K562 (cell line): Measurements from ENCODE around the gene EPB41L4B. TPM values are rescaled to one million over a fixed set of nuclear protein-coding genes. Genes with fewer than 3 reads are reported as not detected.

Experiments used
- EWSR1 ChIP-seq: fragments of 450-650 bp; IDR thresholded peaks from 2 replicates; pipeline ENCODE4 v1.6.1; 2018; ENCODE audit warnings: borderline replicate concordance, mild to moderate bottlenecking, low read depth, moderate library complexity; ENCODE audit not compliant: partially characterized antibody
- NR2C2 ChIP-seq, 2 experiments: fragments of 200-800 bp in 1 of 2; sonication (Bioruptor generic) in 1 of 2; sonication (generic) in 1 of 2; formaldehyde crosslinking in 1 of 2; IDR thresholded peaks; 2 replicates each; pipeline versions ENCODE4 v1.6.1 to v1.8.0; 2016 to 2022; ENCODE audit warnings: mild to moderate bottlenecking in 1 of 2, missing compliant biosample characterization in 1 of 2, missing genetic modification characterization in 1 of 2, missing genetic modification reagents in 1 of 2
- polyA plus RNA-seq, 8 experiments: library from polyadenylated mRNA; depleted of rRNA in 4 of 8; stranded (reverse) in 5 of 8; unstranded in 3 of 8; fragments of >200 nt; fragmentation: Nextera tagmentation in 2 of 8; fragmentation: Illumina TruSeq in 1 of 8; extraction: Ambion mirVana in 2 of 8; extraction: Trizol in 1 of 8; gene quantifications; 2 replicates each; pipeline versions ENCODE4 v1.2.1 to v1.2.3, GENCODE V29; 2011 to 2014; ENCODE audit warnings: inconsistent platforms in 1 of 8, missing spikeins in 1 of 8
- total RNA-seq, 7 experiments: library from RNA; depleted of rRNA in 6 of 7; stranded (reverse); fragments of >200 nt in 6 of 7; fragmentation: Illumina TruSeq in 2 of 7; extraction: Trizol in 2 of 7; gene quantifications; 2 replicates each; pipeline versions ENCODE4 v1.2.1 to v1.2.3, GENCODE V29; 2011 to 2021; ENCODE audit warnings: low replicate concordance in 1 of 7
- TF ChIP-seq, protein P1 (sequence below): fragments of 450-650 bp; IDR thresholded peaks from 2 replicates; pipeline ENCODE4 v1.6.1; 2016; ENCODE audit warnings: mild to moderate bottlenecking, moderate library complexity
- TF ChIP-seq, protein P2 (sequence below): fragments of 250-450 bp; sonication (Bioruptor Pico); IDR thresholded peaks from 2 replicates; pipeline ENCODE4 v1.9.0; 2021; ENCODE audit warnings: mild to moderate bottlenecking, inconsistent platforms
- TF ChIP-seq, protein P3 (sequence below): fragments of 250-450 bp; sonication (Bioruptor Pico); IDR thresholded peaks from 2 replicates; pipeline ENCODE4 v1.9.0; 2021; ENCODE audit warnings: mild to moderate bottlenecking
- TF ChIP-seq, protein P4 (sequence below): fragments of 250-450 bp; sonication (Bioruptor Pico); IDR thresholded peaks from 2 replicates; pipeline ENCODE4 v1.8.0; 2022; ENCODE audit warnings: moderate library complexity, mild to moderate bottlenecking, inconsistent platforms
- TF ChIP-seq, protein P5 (sequence below): fragments of 250-450 bp; sonication (Bioruptor Pico); IDR thresholded peaks from 2 replicates; pipeline ENCODE4 v1.4.0; 2020; ENCODE audit warnings: mild to moderate bottlenecking

The EPB41L4B gene
- total and polyA plus RNA-seq, 9 of the 15 experiments (the other 6 are each of a cell fraction or from before 2014, with no cell fraction given): 0.09 to 0.38 (median 0.21) TPM

DNA sequence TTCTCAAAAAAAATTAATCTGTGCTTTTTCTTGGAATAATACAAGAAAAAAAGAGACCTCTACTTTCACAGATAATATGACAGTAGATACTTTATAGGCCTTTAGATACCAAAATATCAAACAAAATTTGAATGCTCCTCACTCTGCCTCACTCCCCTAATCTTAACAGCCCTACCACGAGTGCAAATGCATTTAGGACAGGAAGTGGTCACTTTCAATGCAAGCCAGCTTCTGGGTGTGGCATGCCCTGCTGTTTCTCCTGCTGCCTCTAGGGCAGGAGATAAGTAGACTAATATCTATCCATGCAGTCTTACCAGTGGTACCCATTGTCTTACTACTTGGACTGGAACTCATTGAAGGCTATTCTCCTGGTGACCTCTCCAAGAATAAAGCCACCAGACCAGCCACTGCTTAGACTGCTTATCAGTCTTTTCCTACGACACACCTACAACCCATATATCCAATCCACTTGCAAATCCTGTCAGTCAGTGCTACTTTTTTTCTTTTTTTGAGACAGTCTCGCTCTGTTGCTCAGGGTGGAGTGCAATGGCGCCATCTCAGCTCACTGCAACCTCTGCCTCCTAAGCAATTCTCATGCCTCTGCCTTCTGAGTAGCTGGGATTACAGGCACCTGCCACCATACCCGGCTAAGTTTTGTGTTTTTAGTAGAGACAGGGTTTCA is 176.8 kb downstream of the EPB41L4B start (continued):
- TF ChIP-seq, protein P1, sequence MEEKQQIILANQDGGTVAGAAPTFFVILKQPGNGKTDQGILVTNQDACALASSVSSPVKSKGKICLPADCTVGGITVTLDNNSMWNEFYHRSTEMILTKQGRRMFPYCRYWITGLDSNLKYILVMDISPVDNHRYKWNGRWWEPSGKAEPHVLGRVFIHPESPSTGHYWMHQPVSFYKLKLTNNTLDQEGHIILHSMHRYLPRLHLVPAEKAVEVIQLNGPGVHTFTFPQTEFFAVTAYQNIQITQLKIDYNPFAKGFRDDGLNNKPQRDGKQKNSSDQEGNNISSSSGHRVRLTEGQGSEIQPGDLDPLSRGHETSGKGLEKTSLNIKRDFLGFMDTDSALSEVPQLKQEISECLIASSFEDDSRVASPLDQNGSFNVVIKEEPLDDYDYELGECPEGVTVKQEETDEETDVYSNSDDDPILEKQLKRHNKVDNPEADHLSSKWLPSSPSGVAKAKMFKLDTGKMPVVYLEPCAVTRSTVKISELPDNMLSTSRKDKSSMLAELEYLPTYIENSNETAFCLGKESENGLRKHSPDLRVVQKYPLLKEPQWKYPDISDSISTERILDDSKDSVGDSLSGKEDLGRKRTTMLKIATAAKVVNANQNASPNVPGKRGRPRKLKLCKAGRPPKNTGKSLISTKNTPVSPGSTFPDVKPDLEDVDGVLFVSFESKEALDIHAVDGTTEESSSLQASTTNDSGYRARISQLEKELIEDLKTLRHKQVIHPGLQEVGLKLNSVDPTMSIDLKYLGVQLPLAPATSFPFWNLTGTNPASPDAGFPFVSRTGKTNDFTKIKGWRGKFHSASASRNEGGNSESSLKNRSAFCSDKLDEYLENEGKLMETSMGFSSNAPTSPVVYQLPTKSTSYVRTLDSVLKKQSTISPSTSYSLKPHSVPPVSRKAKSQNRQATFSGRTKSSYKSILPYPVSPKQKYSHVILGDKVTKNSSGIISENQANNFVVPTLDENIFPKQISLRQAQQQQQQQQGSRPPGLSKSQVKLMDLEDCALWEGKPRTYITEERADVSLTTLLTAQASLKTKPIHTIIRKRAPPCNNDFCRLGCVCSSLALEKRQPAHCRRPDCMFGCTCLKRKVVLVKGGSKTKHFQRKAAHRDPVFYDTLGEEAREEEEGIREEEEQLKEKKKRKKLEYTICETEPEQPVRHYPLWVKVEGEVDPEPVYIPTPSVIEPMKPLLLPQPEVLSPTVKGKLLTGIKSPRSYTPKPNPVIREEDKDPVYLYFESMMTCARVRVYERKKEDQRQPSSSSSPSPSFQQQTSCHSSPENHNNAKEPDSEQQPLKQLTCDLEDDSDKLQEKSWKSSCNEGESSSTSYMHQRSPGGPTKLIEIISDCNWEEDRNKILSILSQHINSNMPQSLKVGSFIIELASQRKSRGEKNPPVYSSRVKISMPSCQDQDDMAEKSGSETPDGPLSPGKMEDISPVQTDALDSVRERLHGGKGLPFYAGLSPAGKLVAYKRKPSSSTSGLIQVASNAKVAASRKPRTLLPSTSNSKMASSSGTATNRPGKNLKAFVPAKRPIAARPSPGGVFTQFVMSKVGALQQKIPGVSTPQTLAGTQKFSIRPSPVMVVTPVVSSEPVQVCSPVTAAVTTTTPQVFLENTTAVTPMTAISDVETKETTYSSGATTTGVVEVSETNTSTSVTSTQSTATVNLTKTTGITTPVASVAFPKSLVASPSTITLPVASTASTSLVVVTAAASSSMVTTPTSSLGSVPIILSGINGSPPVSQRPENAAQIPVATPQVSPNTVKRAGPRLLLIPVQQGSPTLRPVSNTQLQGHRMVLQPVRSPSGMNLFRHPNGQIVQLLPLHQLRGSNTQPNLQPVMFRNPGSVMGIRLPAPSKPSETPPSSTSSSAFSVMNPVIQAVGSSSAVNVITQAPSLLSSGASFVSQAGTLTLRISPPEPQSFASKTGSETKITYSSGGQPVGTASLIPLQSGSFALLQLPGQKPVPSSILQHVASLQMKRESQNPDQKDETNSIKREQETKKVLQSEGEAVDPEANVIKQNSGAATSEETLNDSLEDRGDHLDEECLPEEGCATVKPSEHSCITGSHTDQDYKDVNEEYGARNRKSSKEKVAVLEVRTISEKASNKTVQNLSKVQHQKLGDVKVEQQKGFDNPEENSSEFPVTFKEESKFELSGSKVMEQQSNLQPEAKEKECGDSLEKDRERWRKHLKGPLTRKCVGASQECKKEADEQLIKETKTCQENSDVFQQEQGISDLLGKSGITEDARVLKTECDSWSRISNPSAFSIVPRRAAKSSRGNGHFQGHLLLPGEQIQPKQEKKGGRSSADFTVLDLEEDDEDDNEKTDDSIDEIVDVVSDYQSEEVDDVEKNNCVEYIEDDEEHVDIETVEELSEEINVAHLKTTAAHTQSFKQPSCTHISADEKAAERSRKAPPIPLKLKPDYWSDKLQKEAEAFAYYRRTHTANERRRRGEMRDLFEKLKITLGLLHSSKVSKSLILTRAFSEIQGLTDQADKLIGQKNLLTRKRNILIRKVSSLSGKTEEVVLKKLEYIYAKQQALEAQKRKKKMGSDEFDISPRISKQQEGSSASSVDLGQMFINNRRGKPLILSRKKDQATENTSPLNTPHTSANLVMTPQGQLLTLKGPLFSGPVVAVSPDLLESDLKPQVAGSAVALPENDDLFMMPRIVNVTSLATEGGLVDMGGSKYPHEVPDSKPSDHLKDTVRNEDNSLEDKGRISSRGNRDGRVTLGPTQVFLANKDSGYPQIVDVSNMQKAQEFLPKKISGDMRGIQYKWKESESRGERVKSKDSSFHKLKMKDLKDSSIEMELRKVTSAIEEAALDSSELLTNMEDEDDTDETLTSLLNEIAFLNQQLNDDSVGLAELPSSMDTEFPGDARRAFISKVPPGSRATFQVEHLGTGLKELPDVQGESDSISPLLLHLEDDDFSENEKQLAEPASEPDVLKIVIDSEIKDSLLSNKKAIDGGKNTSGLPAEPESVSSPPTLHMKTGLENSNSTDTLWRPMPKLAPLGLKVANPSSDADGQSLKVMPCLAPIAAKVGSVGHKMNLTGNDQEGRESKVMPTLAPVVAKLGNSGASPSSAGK: 0 out of 2 replicates have a peak, but pooled peaks have one; percentile 30
- TF ChIP-seq, protein P2, sequence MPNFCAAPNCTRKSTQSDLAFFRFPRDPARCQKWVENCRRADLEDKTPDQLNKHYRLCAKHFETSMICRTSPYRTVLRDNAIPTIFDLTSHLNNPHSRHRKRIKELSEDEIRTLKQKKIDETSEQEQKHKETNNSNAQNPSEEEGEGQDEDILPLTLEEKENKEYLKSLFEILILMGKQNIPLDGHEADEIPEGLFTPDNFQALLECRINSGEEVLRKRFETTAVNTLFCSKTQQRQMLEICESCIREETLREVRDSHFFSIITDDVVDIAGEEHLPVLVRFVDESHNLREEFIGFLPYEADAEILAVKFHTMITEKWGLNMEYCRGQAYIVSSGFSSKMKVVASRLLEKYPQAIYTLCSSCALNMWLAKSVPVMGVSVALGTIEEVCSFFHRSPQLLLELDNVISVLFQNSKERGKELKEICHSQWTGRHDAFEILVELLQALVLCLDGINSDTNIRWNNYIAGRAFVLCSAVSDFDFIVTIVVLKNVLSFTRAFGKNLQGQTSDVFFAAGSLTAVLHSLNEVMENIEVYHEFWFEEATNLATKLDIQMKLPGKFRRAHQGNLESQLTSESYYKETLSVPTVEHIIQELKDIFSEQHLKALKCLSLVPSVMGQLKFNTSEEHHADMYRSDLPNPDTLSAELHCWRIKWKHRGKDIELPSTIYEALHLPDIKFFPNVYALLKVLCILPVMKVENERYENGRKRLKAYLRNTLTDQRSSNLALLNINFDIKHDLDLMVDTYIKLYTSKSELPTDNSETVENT (CRISPR knock-in tag): no peak
- TF ChIP-seq NR2C2 (CRISPR knock-in tag; IDR thresholded peaks at IDR 0.05): no peak
- no peak; the same call in 1 of the 2 replicates for TF ChIP-seq NR2C2 (tag; IDR thresholded peaks at IDR 0.05)
- TF ChIP-seq EWSR1: no peak
- TF ChIP-seq, protein P3, sequence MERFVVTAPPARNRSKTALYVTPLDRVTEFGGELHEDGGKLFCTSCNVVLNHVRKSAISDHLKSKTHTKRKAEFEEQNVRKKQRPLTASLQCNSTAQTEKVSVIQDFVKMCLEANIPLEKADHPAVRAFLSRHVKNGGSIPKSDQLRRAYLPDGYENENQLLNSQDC (CRISPR knock-in tag): no peak
- TF ChIP-seq, protein P4, sequence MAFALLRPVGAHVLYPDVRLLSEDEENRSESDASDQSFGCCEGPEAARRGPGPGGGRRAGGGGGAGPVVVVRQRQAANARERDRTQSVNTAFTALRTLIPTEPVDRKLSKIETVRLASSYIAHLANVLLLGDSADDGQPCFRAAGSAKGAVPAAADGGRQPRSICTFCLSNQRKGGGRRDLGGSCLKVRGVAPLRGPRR (CRISPR knock-in tag): no peak
- TF ChIP-seq, protein P5, sequence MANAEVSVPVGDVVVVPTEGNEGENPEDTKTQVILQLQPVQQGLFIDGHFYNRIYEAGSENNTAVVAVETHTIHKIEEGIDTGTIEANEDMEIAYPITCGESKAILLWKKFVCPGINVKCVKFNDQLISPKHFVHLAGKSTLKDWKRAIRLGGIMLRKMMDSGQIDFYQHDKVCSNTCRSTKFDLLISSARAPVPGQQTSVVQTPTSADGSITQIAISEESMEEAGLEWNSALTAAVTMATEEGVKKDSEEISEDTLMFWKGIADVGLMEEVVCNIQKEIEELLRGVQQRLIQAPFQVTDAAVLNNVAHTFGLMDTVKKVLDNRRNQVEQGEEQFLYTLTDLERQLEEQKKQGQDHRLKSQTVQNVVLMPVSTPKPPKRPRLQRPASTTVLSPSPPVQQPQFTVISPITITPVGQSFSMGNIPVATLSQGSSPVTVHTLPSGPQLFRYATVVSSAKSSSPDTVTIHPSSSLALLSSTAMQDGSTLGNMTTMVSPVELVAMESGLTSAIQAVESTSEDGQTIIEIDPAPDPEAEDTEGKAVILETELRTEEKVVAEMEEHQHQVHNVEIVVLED (CRISPR knock-in tag): no peak
